Measurements from ENCODE around the gene ADCY3. TPM values are rescaled to one million over a fixed set of nuclear protein-coding genes. Genes with fewer than 3 reads are reported as not detected.
A peak's percentile ranks its signal among the peaks of the same experiment; 100 is the strongest.

The ADCY3 gene
- total RNA-seq, 1 donor from 2014 or later, result 46.2 TPM

GRCh38 chr2:24832521-24832920, 87.5 kb downstream of the ADCY3 start:
- Mint-ChIP-seq H3K36me3 (peaks cover 15% of the 10 kb centered on the region), H3K4me1 (ENCODE audit: unreplicated experiment) (peaks cover 20% of the 10 kb centered on the region), H3K9me3 (no peaks in the 10 kb centered on the region), H3K27ac (peak overlapping the region; percentile 22), H3K27me3 (peaks cover 3% of the 10 kb centered on the region), H3K4me3 (no peak overlapping the region)
- no peak for TF ChIP-seq CTCF (conservative IDR thresholded peaks at IDR 0.05)
- no peak for DNase-seq (ENCODE audit: extremely low spot score, unreplicated experiment)

- Mint-ChIP-seq H3K36me3 (peaks cover 11% of the 10 kb centered on the region), H3K4me3 (no peak overlapping the region), H3K27ac (no peak overlapping the region), H3K4me1 (ENCODE audit: unreplicated experiment) (peaks cover 21% of the 10 kb centered on the region), H3K27me3 (peaks cover 3% of the 10 kb centered on the region), H3K9me3 (no peaks in the 10 kb centered on the region)
- TF ChIP-seq CTCF (conservative IDR thresholded peaks at IDR 0.05), result no peak
- DNase-seq (ENCODE audit: extremely low spot score, unreplicated experiment), result no peak
These were observed 88.0 kb downstream of the ADCY3 start for GRCh38 chr2:24832073-24832461.

- H3K4me3 Mint-ChIP-seq, result no peak overlapping the region
- DNase-seq (ENCODE audit: extremely low spot score, unreplicated experiment), result no peak
- H3K27ac Mint-ChIP-seq, result no peak overlapping the region
- peaks cover 3% of the 10 kb centered on the region for H3K27me3 Mint-ChIP-seq
- TF ChIP-seq CTCF (conservative IDR thresholded peaks at IDR 0.05), result no peak
- no peaks in the 10 kb centered on the region for H3K9me3 Mint-ChIP-seq
- peaks cover 8% of the 10 kb centered on the region for H3K36me3 Mint-ChIP-seq
- peaks cover 21% of the 10 kb centered on the region for H3K4me1 Mint-ChIP-seq (ENCODE audit: unreplicated experiment)
These were observed 88.6 kb downstream of the ADCY3 start for GRCh38 chr2:24831221-24832072.

- Mint-ChIP-seq H3K4me1 (ENCODE audit: unreplicated experiment) (peaks cover 21% of the 10 kb centered on the region), H3K27me3 (peaks cover 3% of the 10 kb centered on the region), H3K9me3 (no peaks in the 10 kb centered on the region), H3K27ac (no peak overlapping the region), H3K36me3 (peaks cover 8% of the 10 kb centered on the region), H3K4me3 (no peak overlapping the region)
- TF ChIP-seq CTCF (conservative IDR thresholded peaks at IDR 0.05), result no peak
- no peak for DNase-seq (ENCODE audit: extremely low spot score, unreplicated experiment)
These were observed 89.3 kb downstream of the ADCY3 start for GRCh38 chr2:24830786-24831185.

- Mint-ChIP-seq H3K9me3 (no peaks in the 10 kb centered on the region), H3K27ac (no peak overlapping the region), H3K4me1 (ENCODE audit: unreplicated experiment) (peaks cover 21% of the 10 kb centered on the region), H3K36me3 (peaks cover 8% of the 10 kb centered on the region), H3K27me3 (peaks cover 3% of the 10 kb centered on the region), H3K4me3 (no peak overlapping the region)
- DNase-seq (ENCODE audit: extremely low spot score, unreplicated experiment), result no peak
- no peak for TF ChIP-seq CTCF (conservative IDR thresholded peaks at IDR 0.05)
These were observed 89.7 kb downstream of the ADCY3 start for GRCh38 chr2:24830351-24830750.

Measured in type B pancreatic cell (in vitro differentiated cells).